ENCODE measurements around the gene AP2M1. TPM values are rescaled to one million over a fixed set of nuclear protein-coding genes. Genes with fewer than 3 reads are reported as not detected.

AP2M1 gene
- total and polyA plus RNA-seq, 10 of the 15 experiments (the other 5 are each of a cell fraction or from before 2014, with no cell fraction given) = 65.6 to 356 (median 161) TPM

GRCh38 chr3:184192889-184193288 is 18.2 kb downstream of the AP2M1 start:
- SMC1A ChIA-PET (ENCODE audit: uncharacterized antibody, unreplicated experiment) = no interaction called here
- POLR2A ChIA-PET = no interaction called here

More at GRCh38 chr3:184192889-184193288, 18.2 kb downstream of the AP2M1 start:
- Histone ChIP-seq H3K4me2 (ENCODE audit: control insufficient read depth, insufficient read depth) (no peak overlapping the region), H4K20me1 (ENCODE audit: control insufficient read depth, insufficient read depth) (peaks cover 3% of the 10 kb centered on the region; the same call in 1 of the 2 replicates), H3K9me3 (replicated peaks; ENCODE audit: control insufficient read depth, insufficient read depth, low read length) (no peaks in the 10 kb centered on the region), H3K79me2 (ENCODE audit: control insufficient read depth, insufficient read depth, low read length) (peaks cover 9% of the 10 kb centered on the region), H3K4me1 (ENCODE audit: control insufficient read depth, insufficient read depth, low read length) (0 out of 2 replicates have a peak, but pooled peaks cover 4% of the 10 kb centered on the region), H2AFZ (ENCODE audit: control insufficient read depth, low read depth, low read length) (no peak overlapping the region), H3K9ac (ENCODE audit: control insufficient read depth, insufficient read depth, low read length) (no peak overlapping the region), H3K27me3 (replicated peaks in 1 of 2; ENCODE audit: control insufficient read depth in 2 of 2, insufficient read depth in 2 of 2, low read length in 1 of 2) (no peaks in the 10 kb centered on the region), H3K4me3 (no peak overlapping the region), H3K27ac (ENCODE audit: control insufficient read depth, insufficient read depth) (no peak overlapping the region), H3K36me3 (ENCODE audit: control insufficient read depth in 2 of 2, insufficient read depth in 2 of 2, low read length in 1 of 2) (peaks cover 15 to 29% of the 10 kb centered on the region in 2 experiments; a peak in 3 of 4 replicates)
- FAIRE-seq (no peak), DNase-seq (ENCODE audit: low read depth, low spot score) (no peak), ATAC-seq (no peak)
- intact Hi-C loops (cut with micrococcal nuclease; ENCODE audit: unreplicated experiment) (no loop called here), in situ Hi-C loops (cut with MboI) (no loop called here)
- CTCF ChIA-PET = no interaction called here
- BruUV-seq (replicated peaks) = no TSS peak
- RAD21 ChIA-PET (ENCODE audit: unreplicated experiment) = no interaction called here
- TF ChIP-seq SMARCA5 (IDR thresholded peaks at IDR 0.05) (no peak), WRNIP1 (IDR thresholded peaks at IDR 0.05; ENCODE audit: borderline replicate concordance, low read depth, low read length) (no peak), MYC (IDR thresholded peaks at IDR 0.05; ENCODE audit: insufficient read depth, insufficient read length, insufficient replicate concordance, low read length, severe bottlenecking) (no peak), PRDM15 (CRISPR knock-in tag; IDR thresholded peaks at IDR 0.05) (no peak), IRF4 (IDR thresholded peaks at IDR 0.05; ENCODE audit: low read depth, low read length) (no peak), ETV6 (conservative IDR thresholded peaks at IDR 0.05 in 1 of 2, IDR thresholded peaks at IDR 0.05 in 1 of 2; ENCODE audit: borderline replicate concordance in 1 of 2, low read depth in 1 of 2) (no peak), EP300 (IDR thresholded peaks at IDR 0.05; ENCODE audit: borderline replicate concordance in 1 of 2, control insufficient read depth in 1 of 2, low read depth in 2 of 2, low read length in 2 of 2) (no peak), ZBED1 (IDR thresholded peaks at IDR 0.05; ENCODE audit: borderline replicate concordance) (no peak)
- TF ChIP-seq, protein P1, sequence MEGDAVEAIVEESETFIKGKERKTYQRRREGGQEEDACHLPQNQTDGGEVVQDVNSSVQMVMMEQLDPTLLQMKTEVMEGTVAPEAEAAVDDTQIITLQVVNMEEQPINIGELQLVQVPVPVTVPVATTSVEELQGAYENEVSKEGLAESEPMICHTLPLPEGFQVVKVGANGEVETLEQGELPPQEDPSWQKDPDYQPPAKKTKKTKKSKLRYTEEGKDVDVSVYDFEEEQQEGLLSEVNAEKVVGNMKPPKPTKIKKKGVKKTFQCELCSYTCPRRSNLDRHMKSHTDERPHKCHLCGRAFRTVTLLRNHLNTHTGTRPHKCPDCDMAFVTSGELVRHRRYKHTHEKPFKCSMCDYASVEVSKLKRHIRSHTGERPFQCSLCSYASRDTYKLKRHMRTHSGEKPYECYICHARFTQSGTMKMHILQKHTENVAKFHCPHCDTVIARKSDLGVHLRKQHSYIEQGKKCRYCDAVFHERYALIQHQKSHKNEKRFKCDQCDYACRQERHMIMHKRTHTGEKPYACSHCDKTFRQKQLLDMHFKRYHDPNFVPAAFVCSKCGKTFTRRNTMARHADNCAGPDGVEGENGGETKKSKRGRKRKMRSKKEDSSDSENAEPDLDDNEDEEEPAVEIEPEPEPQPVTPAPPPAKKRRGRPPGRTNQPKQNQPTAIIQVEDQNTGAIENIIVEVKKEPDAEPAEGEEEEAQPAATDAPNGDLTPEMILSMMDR (IDR thresholded peaks at IDR 0.05 in 2 of 3, conservative IDR thresholded peaks at IDR 0.05 in 1 of 3; ENCODE audit: control insufficient read depth in 2 of 3, extremely low read depth in 1 of 3, insufficient read depth in 1 of 3, low read depth in 3 of 3, low read length in 3 of 3) = no peak
- 98% methylated on average over 10 of the region's 10 CpGs for WGBS (ENCODE audit: insufficient coverage, insufficient replicate concordance, low lambda C conversion rate, missing lambda C conversion rate)

All from GM12878 (cell line).